ENCODE measurements around the gene PCDH1.

DNA sequence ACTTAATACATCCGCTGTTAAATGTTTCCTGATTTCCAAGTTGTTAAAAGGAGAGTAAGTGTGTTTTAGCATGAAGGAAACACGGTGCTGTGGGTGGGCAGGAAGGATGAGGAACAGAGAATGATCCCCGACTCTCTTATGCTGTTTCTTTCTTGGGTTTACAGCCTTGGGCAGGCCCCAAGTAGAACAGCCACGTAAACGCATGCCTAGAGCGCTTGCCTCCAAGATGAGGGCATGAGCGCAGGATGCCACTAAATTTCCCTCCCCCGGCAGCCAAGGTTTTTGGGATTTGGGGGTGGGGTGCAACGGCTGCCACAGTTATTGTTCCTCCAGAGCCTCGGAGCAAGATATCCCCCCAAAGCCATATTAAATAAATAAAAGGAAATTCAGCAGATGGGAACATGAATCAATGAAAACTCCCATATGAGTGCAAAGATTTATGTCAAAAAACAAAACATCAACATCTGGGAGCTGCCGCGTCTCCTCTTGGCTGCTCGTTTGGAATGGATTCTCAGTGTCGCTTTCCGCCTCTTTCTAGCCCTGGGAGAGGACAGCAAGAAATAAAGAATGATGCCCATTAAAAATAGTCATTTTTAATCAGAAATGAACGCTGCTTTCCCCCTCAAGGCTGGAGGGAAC lies 35.5 kb upstream of the PCDH1 start:
- TF ChIP-seq EZH2 (IDR thresholded peaks at IDR 0.05; ENCODE audit: borderline replicate concordance, low read depth, low read length, poor library complexity, severe bottlenecking): no peak
- TF ChIP-seq, protein P1, sequence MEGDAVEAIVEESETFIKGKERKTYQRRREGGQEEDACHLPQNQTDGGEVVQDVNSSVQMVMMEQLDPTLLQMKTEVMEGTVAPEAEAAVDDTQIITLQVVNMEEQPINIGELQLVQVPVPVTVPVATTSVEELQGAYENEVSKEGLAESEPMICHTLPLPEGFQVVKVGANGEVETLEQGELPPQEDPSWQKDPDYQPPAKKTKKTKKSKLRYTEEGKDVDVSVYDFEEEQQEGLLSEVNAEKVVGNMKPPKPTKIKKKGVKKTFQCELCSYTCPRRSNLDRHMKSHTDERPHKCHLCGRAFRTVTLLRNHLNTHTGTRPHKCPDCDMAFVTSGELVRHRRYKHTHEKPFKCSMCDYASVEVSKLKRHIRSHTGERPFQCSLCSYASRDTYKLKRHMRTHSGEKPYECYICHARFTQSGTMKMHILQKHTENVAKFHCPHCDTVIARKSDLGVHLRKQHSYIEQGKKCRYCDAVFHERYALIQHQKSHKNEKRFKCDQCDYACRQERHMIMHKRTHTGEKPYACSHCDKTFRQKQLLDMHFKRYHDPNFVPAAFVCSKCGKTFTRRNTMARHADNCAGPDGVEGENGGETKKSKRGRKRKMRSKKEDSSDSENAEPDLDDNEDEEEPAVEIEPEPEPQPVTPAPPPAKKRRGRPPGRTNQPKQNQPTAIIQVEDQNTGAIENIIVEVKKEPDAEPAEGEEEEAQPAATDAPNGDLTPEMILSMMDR (conservative IDR thresholded peaks at IDR 0.05; ENCODE audit: low read depth, low read length): no peak

Measured in A673 (cell line).